Nephron (organoid): Measurements from ENCODE around the gene NXPH4.

Source experiments
- H3K27ac Mint-ChIP-seq, 3 experiments: 2 replicates each; pipeline ENCODE4 v1.8.0; 2020; ENCODE audit warnings: mixed read lengths in 3 of 3, mild to moderate bottlenecking in 2 of 3, moderate library complexity in 1 of 3
- H3K27me3 Mint-ChIP-seq: 2 replicates; pipeline ENCODE4 v1.8.0; 2021; ENCODE audit warnings: low read depth, mild to moderate bottlenecking, moderate library complexity, mixed read lengths
- H3K36me3 Mint-ChIP-seq: 2 replicates; pipeline ENCODE4 v1.8.0; 2020; ENCODE audit warnings: low read depth, mixed read lengths
- H3K4me1 Mint-ChIP-seq: 2 replicates; pipeline ENCODE4 v1.8.0; 2020; ENCODE audit warnings: mixed read lengths
- H3K4me3 Mint-ChIP-seq, 3 experiments: 2 replicates each; pipeline ENCODE4 v1.8.0; 2020; ENCODE audit warnings: mild to moderate bottlenecking in 3 of 3, mixed read lengths in 3 of 3, moderate library complexity in 2 of 3
- H3K9me3 Mint-ChIP-seq: 2 replicates; pipeline ENCODE4 v1.8.0; 2020; ENCODE audit warnings: mixed read lengths
- TF ChIP-seq, protein P1 (sequence below), 3 experiments: fragments of 200-600 bp; sonication (generic); IDR thresholded peaks; one replicate each; pipeline ENCODE4 v1.5.0; 2021; ENCODE audit warnings: antibody characterized with exemption in 3 of 3; ENCODE audit not compliant: unreplicated experiment in 3 of 3

The NXPH4 gene

GRCh38 chr12:57185403-57185802 is 31.2 kb upstream of the NXPH4 start:
- Mint-ChIP-seq H3K4me3 (no peak overlapping the region), H3K27ac (no peak overlapping the region), H3K27me3 (no peaks in the 10 kb centered on the region), H3K4me1 (peaks cover 7% of the 10 kb centered on the region), H3K36me3 (peaks cover 65% of the 10 kb centered on the region), H3K9me3 (no peaks in the 10 kb centered on the region)
- TF ChIP-seq, protein P1, sequence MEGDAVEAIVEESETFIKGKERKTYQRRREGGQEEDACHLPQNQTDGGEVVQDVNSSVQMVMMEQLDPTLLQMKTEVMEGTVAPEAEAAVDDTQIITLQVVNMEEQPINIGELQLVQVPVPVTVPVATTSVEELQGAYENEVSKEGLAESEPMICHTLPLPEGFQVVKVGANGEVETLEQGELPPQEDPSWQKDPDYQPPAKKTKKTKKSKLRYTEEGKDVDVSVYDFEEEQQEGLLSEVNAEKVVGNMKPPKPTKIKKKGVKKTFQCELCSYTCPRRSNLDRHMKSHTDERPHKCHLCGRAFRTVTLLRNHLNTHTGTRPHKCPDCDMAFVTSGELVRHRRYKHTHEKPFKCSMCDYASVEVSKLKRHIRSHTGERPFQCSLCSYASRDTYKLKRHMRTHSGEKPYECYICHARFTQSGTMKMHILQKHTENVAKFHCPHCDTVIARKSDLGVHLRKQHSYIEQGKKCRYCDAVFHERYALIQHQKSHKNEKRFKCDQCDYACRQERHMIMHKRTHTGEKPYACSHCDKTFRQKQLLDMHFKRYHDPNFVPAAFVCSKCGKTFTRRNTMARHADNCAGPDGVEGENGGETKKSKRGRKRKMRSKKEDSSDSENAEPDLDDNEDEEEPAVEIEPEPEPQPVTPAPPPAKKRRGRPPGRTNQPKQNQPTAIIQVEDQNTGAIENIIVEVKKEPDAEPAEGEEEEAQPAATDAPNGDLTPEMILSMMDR (IDR thresholded peaks at IDR 0.05; ENCODE audit: unreplicated experiment in 3 of 3): no peak

- Mint-ChIP-seq H3K27ac (no peak overlapping the region), H3K4me1 (peaks cover 7% of the 10 kb centered on the region), H3K4me3 (no peak overlapping the region), H3K36me3 (peaks cover 65% of the 10 kb centered on the region), H3K27me3 (no peaks in the 10 kb centered on the region), H3K9me3 (no peaks in the 10 kb centered on the region)
- TF ChIP-seq, protein P1 (IDR thresholded peaks at IDR 0.05; ENCODE audit: unreplicated experiment in 3 of 3): no peak
Observed at GRCh38 chr12:57185906-57186508, 30.6 kb upstream of the NXPH4 start.

- no peaks in the 10 kb centered on the region for H3K27me3 Mint-ChIP-seq
- H3K9me3 Mint-ChIP-seq: no peaks in the 10 kb centered on the region
- TF ChIP-seq, protein P1 (IDR thresholded peaks at IDR 0.05; ENCODE audit: unreplicated experiment in 3 of 3): no peak
- H3K27ac Mint-ChIP-seq: peak overlapping the region in 1 of 3 experiments; percentile 35
- no peak overlapping the region for H3K4me3 Mint-ChIP-seq
- no peaks in the 10 kb centered on the region for H3K4me1 Mint-ChIP-seq
- H3K36me3 Mint-ChIP-seq: peaks cover 69% of the 10 kb centered on the region
Observed at GRCh38 chr12:57187222-57188089, 29.1 kb upstream of the NXPH4 start.

DNA sequence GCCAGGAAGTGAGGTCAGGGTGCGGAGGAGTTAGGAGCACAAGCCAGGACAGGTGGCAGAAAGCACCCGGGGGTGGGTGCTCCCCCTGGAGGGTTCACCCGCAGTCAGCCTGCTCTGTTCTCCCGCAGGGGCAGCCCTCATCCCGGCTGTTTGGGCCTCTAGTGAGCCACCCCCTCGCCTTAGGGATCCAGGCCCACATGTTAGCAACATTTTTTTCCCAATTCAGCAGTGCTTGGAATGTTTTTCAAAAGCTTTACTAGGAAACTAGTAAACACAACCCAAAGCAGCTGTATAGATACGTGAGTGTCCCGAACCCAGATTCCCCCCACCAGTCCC is 28.5 kb upstream of the NXPH4 start:
- H3K4me3 Mint-ChIP-seq: no peak overlapping the region
- peaks cover 67% of the 10 kb centered on the region for H3K36me3 Mint-ChIP-seq
- H3K27me3 Mint-ChIP-seq: no peaks in the 10 kb centered on the region
- no peak overlapping the region for H3K27ac Mint-ChIP-seq
- TF ChIP-seq, protein P1 (IDR thresholded peaks at IDR 0.05; ENCODE audit: unreplicated experiment in 3 of 3): no peak
- no peaks in the 10 kb centered on the region for H3K4me1 Mint-ChIP-seq
- H3K9me3 Mint-ChIP-seq: no peaks in the 10 kb centered on the region

DNA sequence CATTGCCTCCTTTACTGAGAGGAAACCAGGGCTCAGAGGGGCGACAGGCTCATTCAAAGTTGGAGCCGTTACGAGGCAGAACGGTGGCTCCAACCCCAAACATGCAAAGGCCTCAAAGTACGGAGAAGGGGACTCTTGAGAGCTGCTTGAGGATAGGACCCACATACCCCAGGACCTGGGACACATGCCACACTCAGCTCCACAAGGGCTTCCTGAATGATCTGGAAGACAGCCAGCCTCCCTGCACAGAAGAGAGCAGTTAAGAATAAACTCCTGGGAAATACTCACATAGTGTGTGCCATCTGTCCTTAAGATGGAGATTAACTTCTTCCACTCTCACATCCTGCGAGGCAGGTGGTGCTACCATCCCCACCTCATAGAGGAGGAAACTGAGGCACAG is 26.6 kb upstream of the NXPH4 start:
- Mint-ChIP-seq H3K36me3 (peaks cover 61% of the 10 kb centered on the region), H3K4me1 (peaks cover 1% of the 10 kb centered on the region), H3K9me3 (no peaks in the 10 kb centered on the region), H3K27ac (no peak overlapping the region), H3K27me3 (no peaks in the 10 kb centered on the region), H3K4me3 (no peak overlapping the region)
- TF ChIP-seq, protein P1 (IDR thresholded peaks at IDR 0.05; ENCODE audit: unreplicated experiment in 3 of 3): no peak
